Activated CD8-positive, alpha-beta memory T cell treated with anti-CD3 and anti-CD28 coated beads for 24 hours (primary cell): ENCODE data around the gene NPHP4.

Experiments used
- DNase-seq: peaks from one replicate; pipeline ENCODE4 v3.0.0-alpha.2; 2020

The NPHP4 gene

GRCh38 chr1:5992026-5992813, at the start of gene NPHP4:
Gene NPHP4 (minus strand): TSS chr1:5992425. CDS start chr1:5986289, 6,136 bp downstream.
- peak; percentile 100 for DNase-seq

- DNase-seq = no peak
Observed at GRCh38 chr1:6041432-6042062, 49.3 kb upstream of the NPHP4 start.

GRCh38 chr1:6040861-6041415, 48.7 kb upstream of the NPHP4 start:
- DNase-seq = no peak

- no peak for DNase-seq
Observed at GRCh38 chr1:6040444-6040843, 48.2 kb upstream of the NPHP4 start.

- no peak for DNase-seq
Observed at GRCh38 chr1:6039031-6039430, 46.8 kb upstream of the NPHP4 start.

- no peak for DNase-seq
Observed at GRCh38 chr1:6038603-6039002, 46.4 kb upstream of the NPHP4 start.

GRCh38 chr1:6037338-6037762, 45.1 kb upstream of the NPHP4 start:
- DNase-seq = no peak

- DNase-seq = no peak
Observed at GRCh38 chr1:6035719-6036118, 43.5 kb upstream of the NPHP4 start.

- no peak for DNase-seq
Observed at GRCh38 chr1:6035303-6035702, 43.1 kb upstream of the NPHP4 start.

GRCh38 chr1:6034750-6035096, 42.5 kb upstream of the NPHP4 start:
- no peak for DNase-seq

- peak; percentile 69 for DNase-seq
Observed at GRCh38 chr1:6033986-6034749, 41.9 kb upstream of the NPHP4 start.

- DNase-seq = no peak
Observed at GRCh38 chr1:6033124-6033523, 40.9 kb upstream of the NPHP4 start.

GRCh38 chr1:6030547-6031261, 38.5 kb upstream of the NPHP4 start:
- DNase-seq = no peak

GRCh38 chr1:6030132-6030531, 37.9 kb upstream of the NPHP4 start:
- DNase-seq = no peak

GRCh38 chr1:6029351-6029750, 37.1 kb upstream of the NPHP4 start:
- no peak for DNase-seq

- peak; percentile 82 for DNase-seq
Observed at GRCh38 chr1:6028042-6028850, 36.0 kb upstream of the NPHP4 start.

- DNase-seq = no peak
Observed at GRCh38 chr1:6027591-6027990, 35.4 kb upstream of the NPHP4 start.

- DNase-seq = peak; percentile 95
Observed at GRCh38 chr1:6026095-6026809, 34.0 kb upstream of the NPHP4 start.

GRCh38 chr1:6025269-6026094, 33.3 kb upstream of the NPHP4 start:
- DNase-seq = no peak

- DNase-seq = no peak
Observed at GRCh38 chr1:6024376-6024775, 32.2 kb upstream of the NPHP4 start.
